Brain microvascular endothelial cell (primary cell): ENCODE measurements around the gene PARP9.

Source experiments
- DNase-seq: peaks from one replicate; pipeline ENCODE4 v3.0.0-alpha.2; 2020
- H3K27ac ChIP-seq: fragments of 250-450 bp; sonication (Bioruptor Pico); 2 replicates; pipeline ENCODE4 v1.5.1; 2020; ENCODE audit warnings: mild to moderate bottlenecking, moderate library complexity
- H3K27me3 ChIP-seq: fragments of 250-450 bp; sonication (Bioruptor Pico); replicated peaks from 2 replicates; pipeline ENCODE4 v1.5.1; 2020; ENCODE audit warnings: mild to moderate bottlenecking
- H3K36me3 ChIP-seq: fragments of 250-450 bp; sonication (Bioruptor Pico); replicated peaks from 2 replicates; pipeline ENCODE4 v1.5.1; 2020; ENCODE audit warnings: mild to moderate bottlenecking
- H3K4me3 ChIP-seq: 2 replicates; pipeline ENCODE4 v1.5.1; 2011; ENCODE audit warnings: low read depth, mild to moderate bottlenecking, control low read depth, low read length, moderate library complexity
- in situ Hi-C: cut with HindIII; loops from 2 replicates; pipeline ENCODE4 v1.10.0; 2017; ENCODE audit warnings: low sequenced_read_pairs, low pct_ligation_motif_present
- TF ChIP-seq, protein P1 (sequence below): IDR thresholded peaks from 2 replicates; pipeline ENCODE4 v1.5.1; 2011; ENCODE audit warnings: low read depth, mild to moderate bottlenecking, moderate library complexity, low read length, control low read depth, inconsistent platforms; ENCODE audit errors: missing control alignments

PARP9 gene

DNA sequence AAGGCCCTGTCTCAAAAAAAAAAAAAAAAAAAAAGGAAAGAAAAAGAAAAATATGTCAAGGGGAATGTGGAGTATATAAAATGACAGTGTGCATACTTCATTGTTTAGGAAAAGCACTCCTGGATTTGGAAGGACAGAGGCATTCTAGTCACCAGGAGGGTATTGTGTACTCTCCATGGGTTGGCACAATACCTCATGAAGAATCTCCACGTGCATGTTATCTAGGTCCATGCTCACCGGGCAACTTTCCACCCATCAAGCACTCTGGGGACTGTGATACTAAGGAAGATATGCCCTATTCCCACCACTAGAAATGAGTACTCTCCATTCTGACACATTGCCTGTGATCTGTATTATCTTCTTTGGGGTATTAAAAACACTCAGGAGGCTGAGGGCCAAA, 33.9 kb downstream of the PARP9 start:
- H3K36me3 ChIP-seq = peaks cover 2% of the 10 kb centered on the region
- H3K4me3 ChIP-seq = no peak overlapping the region

GRCh38 chr3:122523317-122523716, 40.8 kb downstream of the PARP9 start:
- TF ChIP-seq, protein P1, sequence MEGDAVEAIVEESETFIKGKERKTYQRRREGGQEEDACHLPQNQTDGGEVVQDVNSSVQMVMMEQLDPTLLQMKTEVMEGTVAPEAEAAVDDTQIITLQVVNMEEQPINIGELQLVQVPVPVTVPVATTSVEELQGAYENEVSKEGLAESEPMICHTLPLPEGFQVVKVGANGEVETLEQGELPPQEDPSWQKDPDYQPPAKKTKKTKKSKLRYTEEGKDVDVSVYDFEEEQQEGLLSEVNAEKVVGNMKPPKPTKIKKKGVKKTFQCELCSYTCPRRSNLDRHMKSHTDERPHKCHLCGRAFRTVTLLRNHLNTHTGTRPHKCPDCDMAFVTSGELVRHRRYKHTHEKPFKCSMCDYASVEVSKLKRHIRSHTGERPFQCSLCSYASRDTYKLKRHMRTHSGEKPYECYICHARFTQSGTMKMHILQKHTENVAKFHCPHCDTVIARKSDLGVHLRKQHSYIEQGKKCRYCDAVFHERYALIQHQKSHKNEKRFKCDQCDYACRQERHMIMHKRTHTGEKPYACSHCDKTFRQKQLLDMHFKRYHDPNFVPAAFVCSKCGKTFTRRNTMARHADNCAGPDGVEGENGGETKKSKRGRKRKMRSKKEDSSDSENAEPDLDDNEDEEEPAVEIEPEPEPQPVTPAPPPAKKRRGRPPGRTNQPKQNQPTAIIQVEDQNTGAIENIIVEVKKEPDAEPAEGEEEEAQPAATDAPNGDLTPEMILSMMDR = no peak
- Histone ChIP-seq H3K27me3 (no peaks in the 10 kb centered on the region), H3K27ac (no peak overlapping the region), H3K4me3 (no peak overlapping the region), H3K36me3 (no peaks in the 10 kb centered on the region)
- no peak for DNase-seq
- in situ Hi-C loops = no loop called here

More for the DNA sequence above, 33.9 kb downstream of the PARP9 start:
- in situ Hi-C loops = no loop called here
- H3K27ac ChIP-seq = no peak overlapping the region
- H3K27me3 ChIP-seq = no peaks in the 10 kb centered on the region
- TF ChIP-seq, protein P1 = no peak
- DNase-seq = no peak

GRCh38 chr3:122520861-122521260, 43.2 kb downstream of the PARP9 start:
- in situ Hi-C loops = no loop called here
- DNase-seq = no peak
- Histone ChIP-seq H3K27me3 (no peaks in the 10 kb centered on the region), H3K4me3 (no peak overlapping the region), H3K36me3 (no peaks in the 10 kb centered on the region), H3K27ac (no peak overlapping the region)
- TF ChIP-seq, protein P1 = no peak

GRCh38 chr3:122519693-122520092, 44.4 kb downstream of the PARP9 start:
- Histone ChIP-seq H3K27ac (no peak overlapping the region), H3K36me3 (no peaks in the 10 kb centered on the region), H3K4me3 (no peak overlapping the region), H3K27me3 (no peaks in the 10 kb centered on the region)
- in situ Hi-C loops = no loop called here
- no peak for DNase-seq
- TF ChIP-seq, protein P1 = no peak

- no peak for DNase-seq
These were observed 47.2 kb downstream of the PARP9 start for GRCh38 chr3:122516846-122517360.

More at GRCh38 chr3:122516846-122517360, 47.2 kb downstream of the PARP9 start:
- TF ChIP-seq, protein P1 = no peak
- Histone ChIP-seq H3K36me3 (no peaks in the 10 kb centered on the region), H3K27me3 (no peaks in the 10 kb centered on the region), H3K27ac (no peak overlapping the region), H3K4me3 (no peak overlapping the region)
- in situ Hi-C loops = no loop called here
